Testis (tissue), 3 donors: ENCODE results near the gene ALAS1. TPM values are rescaled to one million over a fixed set of nuclear protein-coding genes. Genes with fewer than 3 reads are reported as not detected.
A peak's percentile ranks its signal among the peaks of the same experiment; 100 is the strongest.
"Not testable (repeated sequence)": the region's sequence is repeated elsewhere in the genome, so short reads cannot be mapped to it uniquely, and the experiment has no call there.

Experiments
- DNase-seq: peaks from one replicate; pipeline ENCODE4 v3.0.0-alpha.2; 2019
- H3K27ac ChIP-seq, 2 donors: fragments of 200-600 bp; sonication (generic); one replicate each; pipeline ENCODE4 v1.5.1; 2019
- H3K27me3 ChIP-seq: fragments of 200-600 bp; sonication (generic); one replicate; pipeline ENCODE4 v1.5.1; 2019
- H3K36me3 ChIP-seq: fragments of 200-600 bp; sonication (generic); one replicate; pipeline ENCODE4 v1.5.1; 2017; ENCODE audit warnings: low read depth; ENCODE audit errors: missing control alignments
- H3K4me1 ChIP-seq: fragments of 200-600 bp; sonication (generic); one replicate; pipeline ENCODE4 v1.5.1; 2019
- H3K4me3 ChIP-seq, 2 donors: fragments of 200-600 bp; sonication (generic); one replicate each; pipeline ENCODE4 v1.5.1; 2017 to 2019
- H3K9me3 ChIP-seq: fragments of 200-600 bp; sonication (generic); one replicate; pipeline ENCODE4 v1.5.1; 2017
- CTCF ChIP-seq, 3 experiments: fragments of 450-650 bp in 2 of 3; fragments of 200-600 bp in 1 of 3; sonication (generic) in 1 of 3; IDR thresholded peaks; one replicate each; pipeline ENCODE4 v1.5.1; 2016 to 2019; ENCODE audit warnings: antibody characterized with exemption in 3 of 3, mild to moderate bottlenecking in 2 of 3, moderate library complexity in 1 of 3
- POLR2A ChIP-seq: fragments of 450-650 bp; IDR thresholded peaks from one replicate; pipeline ENCODE4 v1.6.1; 2017; ENCODE audit warnings: antibody characterized with exemption, mild to moderate bottlenecking, moderate library complexity
- WGBS, 2 donors: methylation state at CpG; one replicate each; pipeline ENCODE4 v1.1.5; 2018; 5-methylcytosine and 5-hydroxymethylcytosine counted together
- intact Hi-C: fragments of 100-400 bp; cut with DNase I; formaldehyde crosslinking; loops from one replicate; pipeline ENCODE4 v1.15.1; 2023; ENCODE audit warnings: low total_unique reads
- polyA plus RNA-seq: library from polyadenylated mRNA; stranded (reverse); fragments of 350-450 nt; fragmentation: Illumina TruSeq; extraction: RNeasy Lipid Tissue Mini Kit (QIAGEN cat#74804); gene quantifications from one replicate; pipeline ENCODE4 v1.2.3, GENCODE V29; 2014; ENCODE audit warnings: low read depth, low replicate concordance; ENCODE audit not compliant: insufficient read depth
- total RNA-seq, 2 donors: library from RNA; depleted of rRNA; stranded (reverse); fragments of >200 nt; gene quantifications; one replicate each; pipeline ENCODE4 v1.2.3, GENCODE V29; 2016

ALAS1 gene
- total and polyA plus RNA-seq, 3 donors from 2014 or later = 49.9 to 54.2 (median 51.4) TPM

GRCh38 chr3:52150860-52151259 lies 47.1 kb upstream of the ALAS1 start:
- Histone ChIP-seq H3K27me3 (no peaks in the 10 kb centered on the region), H3K4me1 (peaks cover 9% of the 10 kb centered on the region), H3K4me3 (no peak overlapping the region), H3K9me3 (no peaks in the 10 kb centered on the region), H3K27ac (no peak overlapping the region), H3K36me3 (no peaks in the 10 kb centered on the region)
- intact Hi-C loops = no loop called here
- WGBS, 2 donors = 91 to 94% methylated on average over 4 of the region's 4 CpGs
- no peak for TF ChIP-seq CTCF (IDR thresholded peaks at IDR 0.05)
- TF ChIP-seq POLR2A = no peak
- no peak for DNase-seq

DNA sequence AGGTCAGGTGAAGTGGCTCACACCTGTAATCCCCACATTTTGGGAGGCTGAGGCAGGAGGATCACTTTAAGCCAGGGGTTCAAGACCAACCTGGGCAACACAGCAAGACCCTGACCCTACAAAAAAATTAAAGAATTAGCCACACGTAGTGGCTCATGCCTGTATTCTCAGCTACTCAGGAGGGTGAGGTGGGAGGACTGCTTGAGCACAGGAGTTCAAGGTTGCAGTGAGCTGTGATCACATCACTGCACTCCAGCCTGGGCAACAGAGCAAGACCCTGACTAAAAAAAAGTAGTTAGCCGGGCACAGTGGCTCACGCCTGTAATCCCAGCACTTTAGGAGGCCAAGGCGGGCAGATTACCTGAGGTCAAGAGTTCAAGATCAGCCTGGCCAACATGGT lies 46.0 kb upstream of the ALAS1 start:
- H3K4me3 ChIP-seq, H3K36me3 ChIP-seq, intact Hi-C loops, H3K4me1 ChIP-seq, H3K27me3 ChIP-seq, H3K9me3 ChIP-seq, DNase-seq, H3K27ac ChIP-seq: not testable (repeated sequence)
- whole genome bisulfite sequencing, 2 donors = 92% methylated on average over 4 of the region's 4 CpGs

DNA sequence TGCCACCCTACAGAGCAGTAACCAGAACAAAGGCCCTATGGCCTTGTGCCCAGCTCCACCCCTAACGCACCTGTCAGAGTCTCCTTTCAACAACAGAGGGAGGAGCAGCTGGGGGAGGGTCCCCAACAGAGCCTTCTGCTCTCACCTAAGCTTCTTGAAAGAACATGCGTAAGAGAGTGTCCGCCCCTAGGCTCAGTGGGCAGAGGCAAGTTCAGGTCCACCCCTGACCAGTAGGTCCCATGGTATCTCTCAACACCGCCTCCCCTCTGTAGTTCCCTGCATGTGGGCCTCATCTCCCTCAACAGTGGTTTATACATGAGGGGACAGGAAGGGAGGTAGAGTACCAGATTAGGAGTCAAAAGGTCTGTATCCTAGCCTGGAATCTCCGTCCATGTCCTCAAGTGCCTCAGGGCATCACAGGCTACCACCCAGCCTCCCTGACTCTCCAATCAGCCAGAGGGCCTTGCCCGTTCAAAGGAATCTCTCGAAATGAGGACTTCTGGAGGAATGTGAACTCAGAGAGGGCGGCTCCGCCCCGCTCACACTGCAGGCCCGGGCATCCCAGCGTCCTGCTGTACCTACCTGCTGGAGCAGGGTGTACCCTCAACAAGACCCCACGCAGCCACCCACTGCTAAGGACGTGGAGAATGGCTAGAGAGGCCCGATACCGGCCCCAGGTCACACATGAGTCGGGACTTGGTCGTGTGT lies 44.4 kb upstream of the ALAS1 start:
- DNase-seq = peak; percentile 33
- Histone ChIP-seq H3K36me3 (no peaks in the 10 kb centered on the region), H3K4me1 (peaks cover 9% of the 10 kb centered on the region), H3K27me3 (no peaks in the 10 kb centered on the region), H3K27ac (peak overlapping the region; percentile 55 to 81), H3K4me3 (peak overlapping the region; percentile 61 to 70), H3K9me3 (no peaks in the 10 kb centered on the region)
- TF ChIP-seq POLR2A = no peak
- TF ChIP-seq CTCF (IDR thresholded peaks at IDR 0.05) = no peak
- WGBS, 2 donors = 2 to 11% methylated on average over 10 to 18 of the region's 18 CpGs
- intact Hi-C loops = no loop called here

- Histone ChIP-seq H3K27me3 (no peaks in the 10 kb centered on the region), H3K27ac (peak within 1 kb of the TSS; percentile 55 to 81), H3K4me1 (peaks cover 9% of the 10 kb centered on the region), H3K9me3 (no peaks in the 10 kb centered on the region), H3K4me3 (peak within 1 kb of the TSS; percentile 61 to 70), H3K36me3 (no peaks in the 10 kb centered on the region)
- TF ChIP-seq CTCF (IDR thresholded peaks at IDR 0.05) (peak in 2 of 3 experiments; percentile 40 to 48), POLR2A (no peak)
- WGBS, 2 donors = 1 to 4% methylated on average over 14 to 60 of the region's 83 CpGs
- DNase-seq = peak; percentile 98
- intact Hi-C loops = no loop called here
Measured at GRCh38 chr3:52154135-52155094, 43.5 kb upstream of the ALAS1 start, which contains the start of gene POC1A. POC1A (minus strand) TSS chr3:52154423; CDS start chr3:52154372, 51 bp downstream.

DNA sequence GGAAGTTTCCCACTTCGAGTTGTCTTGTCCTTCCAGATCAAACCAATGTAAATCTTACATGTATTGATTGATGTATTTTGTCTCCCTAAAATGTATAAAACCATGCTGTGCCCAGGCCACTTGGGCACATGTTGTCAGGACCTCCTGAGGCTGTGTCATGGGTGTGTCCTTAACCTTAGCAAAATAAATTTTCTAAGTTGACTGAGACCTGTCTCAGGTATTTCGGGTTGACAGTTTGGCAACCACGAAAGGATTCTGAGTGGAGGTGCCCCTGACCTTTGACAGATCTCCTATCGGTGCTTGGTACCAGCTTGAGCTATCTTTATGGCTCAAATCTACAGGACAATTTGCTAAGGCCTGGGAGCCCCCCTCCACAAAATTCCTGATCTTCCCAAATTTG lies 42.0 kb upstream of the ALAS1 start:
- TF ChIP-seq CTCF (IDR thresholded peaks at IDR 0.05) (no peak), POLR2A (no peak)
- Histone ChIP-seq H3K4me3 (no peak overlapping the region), H3K9me3 (no peaks in the 10 kb centered on the region), H3K4me1 (peaks cover 9% of the 10 kb centered on the region), H3K36me3 (no peaks in the 10 kb centered on the region), H3K27ac (no peak overlapping the region), H3K27me3 (no peaks in the 10 kb centered on the region)
- WGBS, 2 donors = 57 to 67% methylated on average over 4 of the region's 4 CpGs
- no peak for DNase-seq
- intact Hi-C loops = no loop called here
